SU-DHL-6 (cell line): Measurements from ENCODE around the gene OS9.

Source experiments
- CTCF ChIP-seq: fragments of 200-600 bp; sonication (generic); IDR thresholded peaks from one replicate; pipeline ENCODE4 v1.5.1; 2017; ENCODE audit warnings: antibody characterized with exemption, mild to moderate bottlenecking, low read length, moderate library complexity; ENCODE audit not compliant: insufficient read depth, poor library complexity, severe bottlenecking
- EZH2phosphoT487 ChIP-seq: fragments of 200-600 bp; sonication (generic), shearing (Covaris generic); conservative IDR thresholded peaks from 2 replicates; pipeline ENCODE4 v1.6.1; 2018; ENCODE audit warnings: mild to moderate bottlenecking, antibody characterized with exemption, low read length, moderate library complexity, mixed read lengths

- no peak for TF ChIP-seq CTCF
- TF ChIP-seq EZH2phosphoT487: no peak
Measured at GRCh38 chr12:57697076-57697475, 3.1 kb downstream of the OS9 start.
